Activated naive CD4-positive, alpha-beta T cell treated with Interleukin-2 at 50 U/mL for 16 hours (primary cell): ENCODE data around the gene USP5.
"Not testable (repeated sequence)": the region's sequence is repeated elsewhere in the genome, so short reads cannot be mapped to it uniquely, and the experiment has no call there.

Source experiments
- DNase-seq: peaks from one replicate; pipeline ENCODE4 v3.0.0-alpha.2; 2020

The USP5 gene

DNA sequence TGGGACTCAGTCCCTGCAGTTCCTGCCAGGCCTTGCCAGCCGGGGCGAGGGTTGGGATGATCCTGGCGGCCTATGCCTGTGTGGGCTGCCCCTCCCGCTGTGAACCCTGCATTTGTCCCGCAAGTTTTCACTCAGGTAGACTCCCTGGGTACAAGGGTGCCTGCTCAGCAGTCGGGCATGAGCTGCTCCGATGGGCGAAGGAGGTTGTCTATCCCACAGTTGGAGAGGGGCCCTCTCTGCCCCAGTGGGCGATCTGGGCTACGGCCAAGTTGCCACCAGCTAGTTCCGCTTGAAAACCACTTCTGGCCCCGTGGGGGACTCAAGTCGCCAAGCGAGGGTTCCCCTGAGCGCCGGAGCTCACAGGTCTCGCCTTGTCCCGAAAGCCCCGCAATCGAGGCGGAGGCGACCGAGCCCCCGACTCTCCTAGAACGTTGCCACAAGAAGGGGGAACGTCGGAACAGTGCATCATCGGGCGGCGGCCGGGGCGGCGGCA, 15.0 kb downstream of the USP5 start:
- DNase-seq, result no peak

DNA sequence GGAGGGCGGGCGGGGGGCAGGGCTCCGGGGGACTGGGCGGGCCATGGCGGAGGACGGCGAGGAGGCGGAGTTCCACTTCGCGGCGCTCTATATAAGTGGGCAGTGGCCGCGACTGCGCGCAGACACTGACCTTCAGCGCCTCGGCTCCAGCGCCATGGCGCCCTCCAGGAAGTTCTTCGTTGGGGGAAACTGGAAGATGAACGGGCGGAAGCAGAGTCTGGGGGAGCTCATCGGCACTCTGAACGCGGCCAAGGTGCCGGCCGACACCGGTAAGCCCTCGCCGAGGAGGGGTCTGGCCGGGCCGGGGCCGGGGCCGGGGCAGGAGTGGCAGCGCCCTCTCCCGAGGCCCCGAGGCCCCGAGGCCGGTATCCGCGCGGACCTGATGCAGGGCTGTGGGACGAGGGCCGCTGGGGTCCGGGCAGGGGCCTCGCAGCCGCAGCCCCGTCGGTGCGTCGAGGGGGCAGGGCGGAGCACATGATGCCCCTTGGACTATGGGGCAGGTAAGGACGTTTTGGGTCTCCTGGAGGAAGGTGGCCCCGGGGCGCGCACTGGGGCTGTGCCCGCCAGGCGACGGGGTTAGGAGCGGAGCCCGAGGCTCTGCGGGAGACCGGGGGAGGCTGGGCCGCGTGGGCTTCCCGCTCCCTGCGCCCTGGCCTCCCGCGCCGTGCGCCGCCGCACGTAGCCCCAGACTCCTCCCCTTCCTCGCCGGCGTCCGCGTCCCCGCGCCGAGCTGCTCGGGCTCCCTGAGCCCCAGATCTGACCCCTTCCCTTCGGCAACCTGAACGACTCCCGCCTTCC, 15.7 kb downstream of the USP5 start, which contains the start of gene TPI1:
TPI1 (plus strand) TSS at position 119 of the 798 bp plus-strand sequence; CDS start at position 155, 36 bp downstream.
- peak; percentile 82 for DNase-seq

DNA sequence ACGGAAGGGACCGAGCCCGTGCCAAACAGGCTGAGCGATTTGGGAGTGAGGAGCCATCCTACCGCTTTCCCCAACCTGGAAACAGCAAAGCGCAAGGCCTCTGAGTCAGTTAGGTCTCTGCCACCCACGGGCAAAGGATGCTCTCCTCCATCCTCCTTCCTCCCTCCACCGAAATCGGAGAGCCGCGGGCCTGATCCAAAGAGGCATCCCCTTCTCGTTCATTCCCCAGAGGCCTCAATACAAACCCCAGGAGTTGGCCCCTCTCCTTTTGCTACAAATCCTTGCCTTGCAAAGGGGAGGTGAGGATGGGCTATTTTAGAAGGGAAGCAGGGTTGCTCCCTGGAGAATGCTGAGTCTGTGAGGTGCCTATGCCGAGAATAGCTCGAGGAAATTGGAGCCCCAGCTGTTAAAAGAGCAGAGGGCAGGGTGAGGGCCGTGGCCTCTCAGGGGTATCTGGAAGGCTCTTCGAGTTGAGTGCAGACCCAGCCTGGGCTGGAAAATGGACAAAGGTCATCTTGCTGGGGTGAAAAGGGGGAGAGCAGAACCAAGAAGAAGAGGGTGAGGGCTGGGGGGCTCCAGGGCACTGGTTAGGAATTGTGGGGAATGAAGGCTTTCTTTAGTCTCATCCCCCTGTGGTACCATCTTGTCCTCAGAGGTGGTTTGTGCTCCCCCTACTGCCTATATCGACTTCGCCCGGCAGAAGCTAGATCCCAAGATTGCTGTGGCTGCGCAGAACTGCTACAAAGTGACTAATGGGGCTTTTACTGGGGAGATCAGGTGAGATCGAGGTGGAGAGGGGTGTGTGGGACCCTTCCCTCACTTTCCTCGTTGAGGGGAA, 16.5 kb downstream of the USP5 start:
- DNase-seq, result no peak

GRCh38 chr12:6869049-6870021, 17.4 kb downstream of the USP5 start:
- peak; percentile 87 for DNase-seq

GRCh38 chr12:6870304-6870703, 18.4 kb downstream of the USP5 start:
- not testable (repeated sequence) for DNase-seq

GRCh38 chr12:6871052-6871957, 19.4 kb downstream of the USP5 start:
- DNase-seq, result peak; percentile 34

DNA sequence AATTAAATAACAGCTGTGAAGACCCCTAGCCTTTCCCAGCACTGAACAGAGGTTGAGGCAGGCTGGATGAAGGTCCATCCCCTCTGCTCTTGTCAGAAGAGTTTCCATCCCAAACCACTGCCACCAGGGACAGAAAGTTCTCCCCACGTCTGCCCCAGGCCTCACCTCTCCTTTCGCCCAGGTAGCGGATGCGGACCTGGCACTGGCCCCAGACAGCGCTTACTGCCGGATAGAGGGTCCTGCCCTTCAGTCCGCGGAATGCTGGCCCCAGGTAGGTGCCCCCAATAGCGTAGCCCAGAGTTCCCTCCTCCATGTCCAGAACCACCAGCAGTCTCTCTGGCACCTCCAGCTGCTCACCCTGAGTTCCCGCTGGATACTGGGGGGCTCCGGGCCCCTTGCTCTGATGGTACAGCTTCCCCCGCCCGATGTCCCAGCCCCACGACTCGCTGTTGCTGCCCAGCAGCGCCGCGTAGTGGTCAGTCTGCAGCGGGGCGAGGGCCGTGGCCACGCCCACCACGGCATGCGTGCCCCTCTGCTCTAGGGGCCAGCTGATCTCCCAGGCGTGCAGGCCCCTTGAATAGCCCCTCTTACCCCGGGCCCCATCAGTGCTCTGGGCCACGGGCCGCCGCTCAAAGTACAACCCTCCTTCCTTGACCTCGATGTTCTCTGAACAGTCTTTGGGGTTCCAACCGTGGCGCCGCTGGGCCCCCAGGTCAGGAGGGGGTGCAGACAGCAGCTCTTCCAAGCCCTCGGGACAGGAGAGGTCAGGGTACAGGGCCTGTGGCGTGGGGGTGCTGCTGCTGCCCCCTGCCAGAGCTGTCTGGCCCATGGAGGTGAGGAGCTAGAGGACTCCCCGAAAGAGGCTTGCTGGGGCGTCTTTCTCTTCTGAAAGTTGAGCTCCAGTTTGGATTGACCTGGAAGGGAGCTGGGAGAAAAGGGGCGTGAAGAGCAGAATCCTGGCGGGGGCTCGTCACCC, 20.4 kb downstream of the USP5 start:
- peak; percentile 87 for DNase-seq

GRCh38 chr12:6873094-6874014, 21.4 kb downstream of the USP5 start, which contains the start of gene SPSB2:
TSS of gene SPSB2 (minus strand) at chr12:6873303. CDS start at chr12:6872901, 402 bp downstream.
- DNase-seq, result peak; percentile 100

DNA sequence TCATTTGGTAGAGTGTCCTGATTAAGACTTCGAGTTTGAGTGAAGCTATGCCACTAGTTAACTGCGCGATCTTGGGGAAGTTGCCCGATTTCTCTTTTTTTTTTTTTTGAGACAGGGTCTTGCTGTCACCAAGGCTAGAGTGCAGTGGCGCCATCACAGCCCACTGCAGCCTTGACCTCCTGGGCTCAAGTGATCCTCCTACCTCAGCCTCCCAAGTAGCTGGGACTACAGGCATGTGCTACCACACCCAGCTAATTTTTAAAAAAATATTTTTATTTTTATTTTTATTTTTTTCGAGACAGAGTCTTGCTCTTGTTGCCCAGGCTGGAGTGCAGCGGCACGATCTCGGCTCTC, 22.0 kb downstream of the USP5 start:
- not testable (repeated sequence) for DNase-seq

GRCh38 chr12:6879824-6880223, 27.9 kb downstream of the USP5 start:
- DNase-seq, result not testable (repeated sequence)

DNA sequence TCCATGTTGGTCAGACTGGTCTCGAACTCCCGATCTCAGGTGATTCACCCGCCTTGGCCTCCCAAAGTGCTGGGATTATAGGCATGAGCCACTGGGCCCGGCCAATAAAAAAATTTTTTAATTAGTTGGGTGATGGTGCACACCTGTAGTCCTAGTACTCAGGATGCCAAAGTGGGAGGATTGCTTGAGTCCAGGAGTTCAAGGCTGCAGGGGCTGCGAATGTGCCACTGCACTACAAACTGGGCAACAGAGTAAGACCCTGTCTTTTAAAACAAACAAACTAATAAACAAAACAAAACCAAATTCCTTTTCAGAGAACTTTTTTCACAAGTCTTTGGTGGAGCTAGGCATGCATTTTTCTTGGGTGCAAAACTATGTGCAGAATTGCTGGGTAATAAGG, 31.3 kb downstream of the USP5 start:
- DNase-seq, result no peak

GRCh38 chr12:6883683-6884082, 31.7 kb downstream of the USP5 start:
- no peak for DNase-seq

DNA sequence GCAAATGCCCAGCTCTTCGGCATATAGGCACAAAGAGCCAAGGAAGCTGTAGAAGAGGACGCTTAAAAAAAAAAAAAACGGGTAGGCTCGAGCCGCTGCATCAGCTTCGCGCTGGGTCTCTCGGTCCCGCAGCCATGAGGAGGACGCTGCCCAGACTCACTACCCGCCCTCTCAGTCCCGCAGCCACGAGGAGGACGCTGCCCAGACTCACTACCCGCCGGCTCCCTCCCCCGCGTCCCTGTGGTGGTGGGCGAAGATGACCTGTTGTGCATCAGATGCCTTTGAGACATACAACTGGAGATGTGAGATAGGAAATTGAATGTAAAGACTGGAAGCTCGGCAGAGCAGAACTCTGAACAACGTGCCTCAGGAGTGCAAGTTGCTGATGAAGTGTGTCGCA, 32.6 kb downstream of the USP5 start:
- no peak for DNase-seq

- not testable (repeated sequence) for DNase-seq
Measured at GRCh38 chr12:6886206-6886999, 34.5 kb downstream of the USP5 start.

DNA sequence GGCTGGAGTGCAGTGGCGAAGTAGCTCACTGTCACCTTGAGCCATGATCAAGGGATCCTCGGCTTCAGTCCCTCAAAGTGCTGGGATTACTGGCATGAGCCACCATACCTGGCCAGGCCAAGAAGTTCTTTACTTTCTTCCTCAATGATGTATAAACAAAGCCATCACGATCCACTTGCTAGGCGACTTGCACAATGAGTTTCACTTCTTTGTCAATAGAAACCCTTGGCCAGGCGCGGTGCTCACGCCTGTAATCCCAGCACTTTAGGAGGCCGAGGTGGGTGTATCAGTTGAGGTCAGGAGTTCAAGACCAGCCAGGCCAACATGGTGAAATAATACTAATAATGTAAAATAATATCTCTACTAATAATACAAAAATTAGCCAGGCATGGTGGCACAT, 35.5 kb downstream of the USP5 start:
- no peak for DNase-seq

- no peak for DNase-seq
Measured at GRCh38 chr12:6888360-6888759, 36.4 kb downstream of the USP5 start.

- not testable (repeated sequence) for DNase-seq
Measured at GRCh38 chr12:6888794-6889193, 36.8 kb downstream of the USP5 start.
